ENCODE data around the gene IQSEC3.

IQSEC3 gene

GRCh38 chr12:184811-185575 lies 118.4 kb downstream of the IQSEC3 start:
- DNase-seq = no peak

- no peak for DNase-seq
Measured at GRCh38 chr12:185576-185955, 119.0 kb downstream of the IQSEC3 start.

GRCh38 chr12:186006-186625 lies 119.5 kb downstream of the IQSEC3 start:
- DNase-seq = no peak

- peak; percentile 41 for DNase-seq
Measured at GRCh38 chr12:187986-188909, 121.7 kb downstream of the IQSEC3 start.

DNA sequence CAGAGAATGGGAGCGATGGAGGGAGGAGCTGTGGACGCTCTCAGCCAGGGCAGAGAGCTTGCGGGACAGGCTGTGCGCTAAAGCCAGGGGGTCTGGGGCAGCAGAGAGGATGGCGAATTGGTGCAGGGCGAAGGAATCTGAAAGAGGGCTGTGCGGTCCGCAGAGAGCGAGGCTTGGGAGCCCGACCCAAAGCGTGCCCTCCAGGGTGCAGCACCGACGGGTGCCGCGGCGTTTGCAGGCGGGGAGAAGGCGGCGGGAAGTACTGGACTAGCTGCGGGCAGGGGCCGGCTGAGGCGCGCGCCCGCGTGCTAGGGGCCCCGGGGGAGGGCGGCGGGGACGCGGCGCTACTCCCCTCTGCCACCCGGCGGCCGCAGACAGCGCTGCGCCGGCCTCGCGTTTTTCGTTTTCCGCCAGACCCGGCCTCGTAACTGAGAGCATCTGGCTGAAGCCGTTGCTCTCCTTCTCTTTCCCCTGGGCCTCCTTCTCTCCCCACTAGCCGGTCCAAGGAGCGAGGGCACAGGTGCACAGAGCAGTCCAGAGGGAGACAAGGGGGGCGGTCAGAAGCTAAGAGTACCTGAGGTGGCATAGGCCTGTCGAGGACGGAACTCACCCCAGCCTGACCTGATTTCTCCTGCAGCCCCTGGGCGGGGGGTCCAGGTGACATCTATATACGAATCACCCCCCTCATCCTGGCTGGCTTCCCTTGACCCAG lies 122.5 kb downstream of the IQSEC3 start:
- peak; percentile 79 for DNase-seq

DNA sequence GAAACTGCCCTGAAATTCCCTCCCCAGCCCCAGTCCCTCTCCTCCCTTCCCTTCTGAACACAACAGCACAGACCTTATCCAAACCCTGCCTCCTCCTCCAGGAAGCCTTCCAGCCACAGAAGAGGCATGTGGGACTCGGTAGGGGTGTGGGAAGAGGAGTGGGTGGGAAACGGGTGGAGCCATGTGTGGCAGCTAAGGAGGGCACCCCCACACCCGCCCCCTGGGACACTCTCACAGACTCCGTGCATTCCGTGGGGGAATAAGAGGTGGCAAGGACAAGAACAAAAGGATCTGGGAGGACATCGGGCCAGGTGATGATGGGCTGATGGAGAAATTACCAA lies 123.0 kb downstream of the IQSEC3 start:
- DNase-seq = no peak

DNA sequence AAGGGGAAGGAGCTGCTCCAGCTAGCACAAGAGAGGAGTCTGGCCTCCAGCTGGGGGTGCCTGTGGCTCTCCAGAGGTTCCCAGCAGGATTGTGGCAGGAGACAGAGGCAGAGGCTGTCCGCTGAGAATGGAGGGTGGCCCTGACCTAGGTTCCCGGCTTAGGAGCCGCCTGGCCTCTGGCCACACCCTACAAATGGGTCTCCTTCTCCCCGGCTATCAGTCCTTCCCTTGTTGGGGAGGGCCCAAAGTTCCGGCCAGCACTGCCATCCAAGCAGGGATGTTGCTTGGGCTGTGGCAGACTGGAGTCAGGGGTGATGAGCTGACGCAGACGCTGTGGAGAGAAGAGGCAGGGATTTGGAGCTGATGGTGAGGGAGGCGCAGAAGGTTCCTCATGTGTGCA lies 124.3 kb downstream of the IQSEC3 start:
- DNase-seq = no peak

DNA sequence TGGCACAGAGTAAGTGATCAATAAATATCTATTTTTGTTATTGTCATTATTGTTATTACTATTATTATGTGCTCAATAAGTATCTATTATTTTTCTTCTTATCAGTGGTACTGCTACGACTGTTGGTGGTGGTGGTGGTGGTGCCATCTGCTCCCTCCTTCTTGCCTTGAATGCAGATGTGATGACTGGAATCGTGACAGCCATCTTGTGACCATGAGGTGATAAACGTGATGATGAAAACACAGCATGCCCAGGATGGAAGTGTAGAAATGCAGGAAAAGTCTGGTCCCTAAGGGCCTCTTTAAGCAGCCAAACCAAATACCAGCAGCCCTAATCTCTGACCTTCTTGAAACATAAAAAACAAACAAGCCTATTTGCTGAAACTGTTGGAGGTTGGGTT lies 125.0 kb downstream of the IQSEC3 start:
- DNase-seq = no peak

- DNase-seq = no peak
Measured at GRCh38 chr12:193261-193660, 126.7 kb downstream of the IQSEC3 start.

- DNase-seq = no peak
Measured at GRCh38 chr12:194276-194675, 127.7 kb downstream of the IQSEC3 start.

GRCh38 chr12:195156-195555 lies 128.6 kb downstream of the IQSEC3 start:
- DNase-seq = no peak

DNA sequence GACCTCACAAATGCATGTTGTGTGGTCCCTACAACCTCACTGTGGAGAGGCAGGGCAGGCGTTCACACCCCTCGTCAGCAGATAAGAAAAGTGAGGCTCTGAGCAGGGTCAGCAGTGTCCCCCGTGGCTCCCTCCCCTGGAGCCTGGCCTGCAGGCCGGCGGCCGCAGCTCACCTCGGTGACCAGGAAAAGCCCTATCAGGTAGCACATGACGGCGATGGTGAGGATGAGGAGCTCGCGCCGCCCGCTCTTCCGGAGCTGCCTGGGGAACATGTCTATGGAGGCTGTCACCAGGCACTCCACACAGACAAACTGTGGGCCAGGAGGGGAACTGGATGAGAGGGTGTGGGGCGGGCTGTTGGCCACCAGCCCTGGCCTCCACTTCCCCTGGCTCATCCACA lies 129.4 kb downstream of the IQSEC3 start:
- no peak for DNase-seq

- no peak for DNase-seq
Measured at GRCh38 chr12:196436-196835, 129.9 kb downstream of the IQSEC3 start.

DNA sequence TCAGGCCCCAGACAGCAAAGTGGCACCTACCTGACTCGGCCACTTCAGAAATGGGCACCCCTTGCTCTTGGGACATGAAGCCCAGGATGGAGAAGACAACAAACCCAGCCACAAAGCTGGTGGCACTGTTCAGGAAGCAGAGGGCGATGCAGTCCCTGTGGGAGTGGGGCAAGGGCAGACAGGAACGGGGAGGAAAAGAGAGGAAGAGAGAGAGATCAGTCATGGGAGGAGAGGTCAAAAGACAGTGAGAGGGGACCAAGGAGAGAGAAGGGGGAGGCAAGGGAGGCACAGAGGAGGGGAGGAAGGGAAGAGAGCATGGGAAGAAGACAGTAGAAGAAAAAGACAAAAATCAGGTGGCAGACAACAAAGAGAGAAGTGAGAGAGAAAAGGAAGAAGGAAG lies 130.8 kb downstream of the IQSEC3 start:
- DNase-seq = no peak

GRCh38 chr12:197911-198695 lies 131.5 kb downstream of the IQSEC3 start:
- no peak for DNase-seq

DNA sequence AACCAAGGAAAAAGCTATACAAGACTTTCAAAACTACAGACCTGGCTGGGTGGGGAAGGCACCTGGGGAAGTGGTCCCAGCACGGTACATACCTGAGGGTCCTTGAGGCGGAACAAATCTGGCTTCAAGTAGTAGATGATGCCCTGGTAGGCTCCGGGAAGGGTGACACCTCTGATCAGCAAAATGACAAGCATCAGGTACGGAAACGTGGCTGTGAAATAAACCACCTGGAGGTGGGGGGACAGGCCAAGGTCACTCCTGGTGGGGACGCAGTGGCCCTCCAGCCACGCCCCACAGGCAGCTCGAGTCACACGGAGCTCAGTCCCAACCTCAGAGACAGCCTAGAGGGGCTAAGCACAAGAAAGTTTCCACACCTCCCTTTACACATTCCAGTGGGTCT lies 132.1 kb downstream of the IQSEC3 start:
- no peak for DNase-seq

GRCh38 chr12:201361-201760 lies 134.8 kb downstream of the IQSEC3 start:
- no peak for DNase-seq

- peak; percentile 82 for DNase-seq
Measured at GRCh38 chr12:202081-202731, 135.6 kb downstream of the IQSEC3 start.

GRCh38 chr12:203074-203461 lies 136.5 kb downstream of the IQSEC3 start:
- no peak for DNase-seq

GRCh38 chr12:203462-204260 lies 137.1 kb downstream of the IQSEC3 start:
- DNase-seq = peak; percentile 49

GRCh38 chr12:204261-204678 lies 137.7 kb downstream of the IQSEC3 start:
- no peak for DNase-seq

All from NCI-H146 (cell line).